CD4-positive, alpha-beta T cell (primary cell): Measurements from ENCODE around the gene ATP5MG. TPM values are rescaled to one million over a fixed set of nuclear protein-coding genes. Genes with fewer than 3 reads are reported as not detected.

Experiments used
- ATAC-seq: fragments of 200-7000 bp; cut with Tn5 transposase; one replicate; pipeline ENCODE4 v1.10.0; 2022; ENCODE audit warnings: mild to moderate bottlenecking; ENCODE audit not compliant: poor library complexity
- CTCF ChIA-PET: fragments of 350-600 bp; sonication (Branson Sonifier 250); formaldehyde crosslinking; loops from one replicate; lab custom pipeline; 2021; ENCODE audit warnings: antibody characterized with exemption, inconsistent platforms; lab: Charles Lee
- POLR2A ChIA-PET: fragments of 350-600 bp; sonication (Branson Sonifier 250); formaldehyde crosslinking; loops from one replicate; lab custom pipeline; 2021; ENCODE audit warnings: antibody characterized with exemption, inconsistent platforms; lab: Charles Lee
- DNase-seq, 14 experiments: peaks; one replicate each; pipeline ENCODE4 v3.0.0-alpha.2; 2013 to 2020; ENCODE audit warnings: mixed read lengths in 2 of 14
- H3K27ac ChIP-seq, 2 donors: one replicate each; pipeline versions ENCODE4 v1.5.1 to v1.7.0; 2013; ENCODE audit warnings: low read length in 2 of 2, low read depth in 1 of 2, mild to moderate bottlenecking in 1 of 2
- H3K27me3 ChIP-seq, 2 experiments: 1 replicate in 1 of 2; 2 replicates in 1 of 2; pipeline versions ENCODE4 v1.6.1 to v1.7.0; 2013; ENCODE audit warnings: low read length in 2 of 2, control low read depth in 1 of 2, mild to moderate bottlenecking in 1 of 2, moderate library complexity in 1 of 2; ENCODE audit not compliant: insufficient read depth in 2 of 2, control insufficient read depth in 1 of 2
- H3K36me3 ChIP-seq: one replicate; pipeline ENCODE4 v1.6.1; 2013; ENCODE audit warnings: low read length, control low read depth; ENCODE audit not compliant: insufficient read depth
- H3K4me1 ChIP-seq: one replicate; pipeline ENCODE4 v1.6.1; 2013; ENCODE audit warnings: low read length, control low read depth; ENCODE audit not compliant: insufficient read depth
- H3K4me3 ChIP-seq: one replicate; pipeline ENCODE4 v1.5.1; 2013; ENCODE audit warnings: mild to moderate bottlenecking, low read length, moderate library complexity
- H3K9me3 ChIP-seq, 2 experiments: 1 replicate in 1 of 2; 2 replicates in 1 of 2; pipeline versions ENCODE4 v1.6.1 to v1.7.0; 2013; ENCODE audit warnings: low read length in 2 of 2, mild to moderate bottlenecking in 2 of 2, control low read depth in 1 of 2, moderate library complexity in 1 of 2; ENCODE audit not compliant: control insufficient read depth in 1 of 2, insufficient read depth in 1 of 2
- H3K27ac Mint-ChIP-seq: one replicate; pipeline ENCODE4 v1.8.0; 2020; ENCODE audit warnings: mixed read lengths
- H3K27me3 Mint-ChIP-seq: one replicate; pipeline ENCODE4 v1.8.0; 2021; ENCODE audit warnings: mixed read lengths
- H3K36me3 Mint-ChIP-seq: one replicate; pipeline ENCODE4 v1.8.0; 2021; ENCODE audit warnings: low read depth, mixed read lengths
- H3K4me1 Mint-ChIP-seq: one replicate; pipeline ENCODE4 v1.8.0; 2021; ENCODE audit warnings: low read depth, mixed read lengths
- H3K4me3 Mint-ChIP-seq: one replicate; pipeline ENCODE4 v1.8.0; 2020; ENCODE audit warnings: mild to moderate bottlenecking, mixed read lengths
- H3K9me3 Mint-ChIP-seq: one replicate; pipeline ENCODE4 v1.8.0; 2020; ENCODE audit warnings: mixed read lengths
- CTCF ChIP-seq: fragments of 200-600 bp; IDR thresholded peaks from one replicate; pipeline ENCODE4 v1.8.0; 2022; ENCODE audit warnings: antibody characterized with exemption, mild to moderate bottlenecking
- intact Hi-C, 2 experiments: fragments of 100-400 bp; cut with DNase I in 1 of 2; cut with micrococcal nuclease in 1 of 2; formaldehyde crosslinking; loops; one replicate each; pipeline versions ENCODE4 v1.15.1 to v1.9.0; 2023 to 2025; cut with DNase I, micrococcal nuclease
- total RNA-seq, 174 experiments: library from RNA in 2 of 174; stranded (reverse) in 2 of 174; gene quantifications; one replicate each; pipeline ENCODE4 v1.2.3 and lab custom pipeline; 2021 to 2026

Gene ATP5MG
- total RNA-seq, 2 experiments from 2014 or later, result 147 to 153 TPM

- DNase-seq (no peak), ATAC-seq (no peak)
- Histone ChIP-seq H3K4me3 (no peak overlapping the region), H3K27ac (no peak overlapping the region), H3K36me3 (no peaks in the 10 kb centered on the region), H3K9me3 (no peaks in the 10 kb centered on the region), H3K27me3 (no peaks in the 10 kb centered on the region), H3K4me1 (peaks cover 17% of the 10 kb centered on the region)
- no peak overlapping the region for H3K27ac Mint-ChIP-seq
- H3K4me1 Mint-ChIP-seq, result peaks cover 19% of the 10 kb centered on the region
- CTCF ChIA-PET, result interaction anchor here (1.7 kb wide), 1 partner anchor 57 kb away, joined by 7 read pairs; no protein-coding TSS in a partner anchor
- peaks cover 14% of the 10 kb centered on the region for H3K36me3 Mint-ChIP-seq
- no peaks in the 10 kb centered on the region for H3K9me3 Mint-ChIP-seq
- POLR2A ChIA-PET, result no interaction called here
- no peak for TF ChIP-seq CTCF
- H3K4me3 Mint-ChIP-seq, result no peak overlapping the region
- no peaks in the 10 kb centered on the region for H3K27me3 Mint-ChIP-seq
- intact Hi-C loops, result no loop called here
These were observed 29.6 kb downstream of the ATP5MG start for GRCh38 chr11:118430956-118431355.

- ATAC-seq, result no peak
- Histone ChIP-seq H3K27ac (no peak overlapping the region), H3K9me3 (no peaks in the 10 kb centered on the region), H3K27me3 (no peaks in the 10 kb centered on the region), H3K4me3 (peak overlapping the region; percentile 94), H3K4me1 (peaks cover 21% of the 10 kb centered on the region), H3K36me3 (no peaks in the 10 kb centered on the region)
- H3K27me3 Mint-ChIP-seq, result no peaks in the 10 kb centered on the region
- ChIA-PET CTCF (interaction anchor here (0.7 to 1.6 kb wide), 6 partner anchors 12 to 56 kb away, joined by 3 to 7 read pairs (median 4); no protein-coding TSS in a partner anchor), POLR2A (interaction anchor here (1.4 to 3.1 kb wide), 2 partner anchors 18 to 35 kb away, joined by 6 to 75 read pairs; no protein-coding TSS in a partner anchor)
- intact Hi-C loops, result no loop called here
- H3K4me1 Mint-ChIP-seq, result peaks cover 31% of the 10 kb centered on the region
- peaks cover 36% of the 10 kb centered on the region for H3K36me3 Mint-ChIP-seq
- peak in 4 of 14 experiments; percentile 33 to 83 (median 70) for DNase-seq
- no peaks in the 10 kb centered on the region for H3K9me3 Mint-ChIP-seq
- H3K4me3 Mint-ChIP-seq, result peak overlapping the region; percentile 99
- TF ChIP-seq CTCF, result no peak
- peak overlapping the region; percentile 98 for H3K27ac Mint-ChIP-seq
These were observed 32.7 kb downstream of the ATP5MG start for GRCh38 chr11:118434123-118434552.

- Histone ChIP-seq H3K4me3 (peak overlapping the region; percentile 94), H3K36me3 (no peaks in the 10 kb centered on the region), H3K27ac (peak overlapping the region in 1 of 2 donors; percentile 98), H3K27me3 (no peaks in the 10 kb centered on the region), H3K4me1 (peaks cover 21% of the 10 kb centered on the region), H3K9me3 (no peaks in the 10 kb centered on the region)
- Mint-ChIP-seq H3K36me3 (peaks cover 39% of the 10 kb centered on the region), H3K4me1 (peaks cover 37% of the 10 kb centered on the region), H3K27me3 (no peaks in the 10 kb centered on the region), H3K27ac (peak overlapping the region; percentile 98), H3K9me3 (no peaks in the 10 kb centered on the region), H3K4me3 (peak overlapping the region; percentile 99)
- POLR2A ChIA-PET, result interaction anchor here (0.8 to 3.1 kb wide), 20 partner anchors 9 to 491 kb away, joined by 3 to 75 read pairs (median 8); partner anchors contain the start of genes ARCN1, ATP5MG, BCL9L and CD3D
- CTCF ChIA-PET, result interaction anchor here (0.7 to 1.6 kb wide), 8 partner anchors 11 to 95 kb away, joined by 3 to 7 read pairs (median 4); no protein-coding TSS in a partner anchor
- intact Hi-C loops, result loop anchor here in 1 of 2 experiments (5.0 kb wide), 1 partner anchor 127 kb away; no protein-coding TSS in a partner anchor
- DNase-seq (peak; percentile 5 to 59 (median 32)), ATAC-seq (no peak)
- no peak for TF ChIP-seq CTCF
These were observed 33.3 kb downstream of the ATP5MG start for GRCh38 chr11:118434553-118435289.
